GM12872 (cell line): ENCODE measurements around the gene IFIT1B.

Experiments
- CTCF ChIP-seq: IDR thresholded peaks from 3 replicates; pipeline ENCODE4 v1.5.1; 2011; ENCODE audit warnings: low read depth, mild to moderate bottlenecking, low read length, moderate library complexity; ENCODE audit not compliant: insufficient read depth

The IFIT1B gene

GRCh38 chr10:89345367-89346000 lies 32.4 kb upstream of the IFIT1B start:
- no peak for TF ChIP-seq CTCF

GRCh38 chr10:89346405-89347254 lies 31.2 kb upstream of the IFIT1B start:
- no peak for TF ChIP-seq CTCF

GRCh38 chr10:89347701-89348457 lies 30.0 kb upstream of the IFIT1B start:
- TF ChIP-seq CTCF = no peak

- TF ChIP-seq CTCF = no peak
These were observed 29.4 kb upstream of the IFIT1B start for GRCh38 chr10:89348481-89348880.

GRCh38 chr10:89348975-89349374 lies 28.9 kb upstream of the IFIT1B start:
- TF ChIP-seq CTCF = no peak

GRCh38 chr10:89351412-89351779 lies 26.5 kb upstream of the IFIT1B start:
- no peak for TF ChIP-seq CTCF
